Fibroblast of lung (primary cell): ENCODE measurements around the gene MYOM3. TPM values are rescaled to one million over a fixed set of nuclear protein-coding genes. Genes with fewer than 3 reads are reported as not detected.

ENCODE experiments used
- DNase-seq, 2 donors: peaks; one replicate each; pipeline versions ENCODE4 v3.0.0 to v3.0.0-alpha.2; 2010; ENCODE audit warnings: low read depth in 2 of 2
- H2AFZ ChIP-seq: 2 replicates; pipeline ENCODE4 v1.5.1; 2012; ENCODE audit warnings: low read length, control low read depth, inconsistent platforms
- H3K27ac ChIP-seq: 2 replicates; pipeline ENCODE4 v1.5.1; 2011; ENCODE audit warnings: low read length, control low read depth; ENCODE audit not compliant: insufficient read depth
- H3K27me3 ChIP-seq: 2 replicates; pipeline ENCODE4 v1.5.1; 2011; ENCODE audit warnings: mild to moderate bottlenecking, low read length; ENCODE audit not compliant: control insufficient read depth, insufficient read depth
- H3K36me3 ChIP-seq: 2 replicates; pipeline ENCODE4 v1.5.1; 2011; ENCODE audit warnings: low read length; ENCODE audit not compliant: control insufficient read depth, insufficient read depth
- H3K4me1 ChIP-seq: 2 replicates; pipeline ENCODE4 v1.5.1; 2011; ENCODE audit warnings: low read length; ENCODE audit not compliant: control insufficient read depth, insufficient read depth; ENCODE audit errors: extremely low read depth
- H3K4me2 ChIP-seq: 2 replicates; pipeline ENCODE4 v1.5.1; 2011; ENCODE audit warnings: low read length, control low read depth; ENCODE audit not compliant: insufficient read depth; ENCODE audit errors: extremely low read depth
- H3K4me3 ChIP-seq, 4 experiments: fragments of 200-600 bp in 1 of 4; sonication (generic) in 1 of 4; replicated peaks in 1 of 4; 2 replicates each; pipeline ENCODE4 v1.5.1; 2011 to 2016; ENCODE audit warnings: low read length in 4 of 4, low read depth in 3 of 4, mild to moderate bottlenecking in 3 of 4, control low read depth in 2 of 4, inconsistent platforms in 1 of 4, mixed read lengths in 1 of 4; ENCODE audit not compliant: insufficient read depth in 1 of 4; ENCODE audit errors: control extremely low read depth in 1 of 4
- H3K79me2 ChIP-seq: 2 replicates; pipeline ENCODE4 v1.5.1; 2012; ENCODE audit warnings: mild to moderate bottlenecking, low read length, inconsistent platforms; ENCODE audit not compliant: control insufficient read depth, insufficient read depth
- H3K9ac ChIP-seq: 2 replicates; pipeline ENCODE4 v1.5.1; 2011; ENCODE audit warnings: mild to moderate bottlenecking, low read length, control low read depth; ENCODE audit not compliant: insufficient read depth
- H3K9me3 ChIP-seq: 2 replicates; pipeline ENCODE4 v1.5.1; 2012; ENCODE audit warnings: low read depth, low read length; ENCODE audit not compliant: control insufficient read depth, insufficient read depth
- H4K20me1 ChIP-seq: 2 replicates; pipeline ENCODE4 v1.5.1; 2011; ENCODE audit warnings: low read length; ENCODE audit not compliant: control insufficient read depth, insufficient read depth; ENCODE audit errors: extremely low read depth
- CTCF ChIP-seq, 2 donors: IDR thresholded peaks in 1 of 2; conservative IDR thresholded peaks in 1 of 2; 1 replicate in 1 of 2; 2 replicates in 1 of 2; pipeline ENCODE4 v1.5.1; 2011 to 2012; ENCODE audit warnings: low read length in 2 of 2, control low read depth in 1 of 2, inconsistent platforms in 1 of 2, low read depth in 1 of 2, mild to moderate bottlenecking in 1 of 2
- EZH2 ChIP-seq: IDR thresholded peaks from 2 replicates; pipeline ENCODE4 v1.5.1; 2012; ENCODE audit warnings: low read length, control low read depth, mild to moderate bottlenecking; ENCODE audit errors: missing control alignments
- polyA plus RNA-seq, 2 donors: library from polyadenylated mRNA; depleted of rRNA in 1 of 2; stranded (reverse) in 1 of 2; unstranded in 1 of 2; fragments of >200 nt; gene quantifications; 2 replicates each; pipeline ENCODE4 v1.2.1, GENCODE V29; 2011 to 2012; ENCODE audit warnings: missing spikeins in 1 of 2
- total RNA-seq: library from RNA; depleted of rRNA; stranded (reverse); fragments of >200 nt; gene quantifications from 2 replicates; pipeline ENCODE4 v1.2.1, GENCODE V29; 2014

Gene MYOM3
- total and polyA plus RNA-seq, 2 donors (not counting 1 experiment from before 2014, with no cell fraction given): not detected

DNA sequence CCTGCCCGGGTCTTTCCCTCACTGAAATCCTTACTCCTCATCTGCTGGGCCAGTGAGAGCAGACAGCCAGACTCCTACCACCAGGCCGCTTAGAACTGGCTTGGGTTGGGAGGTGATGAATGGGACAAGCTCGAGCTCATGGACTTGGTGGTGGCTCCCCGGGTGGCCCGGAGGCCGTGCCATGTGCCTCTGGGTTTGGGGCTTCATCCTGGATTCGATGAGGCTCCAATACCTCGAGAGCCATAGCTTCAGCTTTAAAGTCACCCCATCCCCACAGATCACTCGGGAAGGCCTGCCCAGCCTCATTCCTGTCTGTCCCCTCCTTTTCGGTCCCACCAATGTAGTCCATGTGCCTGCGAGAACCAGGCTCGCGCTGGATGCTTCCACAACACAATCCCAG is 51.5 kb downstream of the MYOM3 start:
- no peak overlapping the region for H3K9ac ChIP-seq
- no peak overlapping the region for H3K27ac ChIP-seq
- H3K79me2 ChIP-seq: no peaks in the 10 kb centered on the region
- H3K36me3 ChIP-seq: no peaks in the 10 kb centered on the region
- H4K20me1 ChIP-seq: no peaks in the 10 kb centered on the region
- H2AFZ ChIP-seq: no peak overlapping the region
- no peaks in the 10 kb centered on the region for H3K4me1 ChIP-seq
- TF ChIP-seq CTCF (conservative IDR thresholded peaks at IDR 0.05 in 1 of 2, IDR thresholded peaks at IDR 0.05 in 1 of 2; ENCODE audit: low read depth in 1 of 2, low read length in 2 of 2) (no peak), EZH2 (no peak)
- no peak overlapping the region for H3K4me2 ChIP-seq
- DNase-seq: no peak
- no peaks in the 10 kb centered on the region for H3K9me3 ChIP-seq
- no peak overlapping the region for H3K4me3 ChIP-seq
- H3K27me3 ChIP-seq: peaks cover 6% of the 10 kb centered on the region

DNA sequence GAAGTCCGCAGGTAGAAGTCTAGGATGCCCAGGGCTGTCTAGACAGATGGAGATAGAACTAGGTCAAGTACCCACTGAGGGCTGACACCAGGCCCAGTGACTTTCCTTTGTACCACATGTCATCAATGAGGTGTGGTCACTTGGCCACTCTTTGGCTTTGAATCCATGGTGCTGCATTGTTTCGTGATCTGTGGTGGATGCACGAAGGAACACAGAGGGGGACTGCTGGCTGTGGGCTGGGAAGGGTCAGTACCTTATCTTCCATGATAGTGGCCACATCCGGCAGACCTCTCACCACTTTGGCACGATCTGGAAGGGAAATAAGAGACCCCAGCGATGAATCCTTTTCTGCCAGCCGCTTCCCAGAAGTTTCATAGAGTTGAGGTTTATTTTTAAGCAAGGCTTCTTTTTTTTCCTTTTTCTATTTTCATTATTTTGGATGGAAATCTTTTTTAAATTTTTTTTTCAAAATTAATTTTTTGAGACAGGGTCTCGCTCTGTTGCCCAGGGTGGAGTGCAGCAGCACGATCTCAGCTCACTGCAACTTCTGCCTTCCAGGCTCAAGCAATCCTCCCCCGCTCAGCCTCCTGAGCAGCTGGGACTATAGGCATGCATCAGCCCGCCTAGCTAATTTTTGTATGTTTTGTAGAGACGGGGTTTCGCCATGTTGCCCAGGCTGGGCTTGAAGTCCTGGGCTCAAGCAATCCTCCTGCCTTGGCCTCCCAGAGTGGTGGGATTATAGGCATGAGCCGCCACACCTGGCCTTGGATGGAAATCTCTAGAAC is 53.1 kb downstream of the MYOM3 start:
- H2AFZ ChIP-seq: no peak overlapping the region
- H3K4me1 ChIP-seq: no peaks in the 10 kb centered on the region
- TF ChIP-seq CTCF (conservative IDR thresholded peaks at IDR 0.05 in 1 of 2, IDR thresholded peaks at IDR 0.05 in 1 of 2; ENCODE audit: low read depth in 1 of 2, low read length in 2 of 2): no peak
- no peak for TF ChIP-seq EZH2
- no peak overlapping the region for H3K4me3 ChIP-seq
- H3K79me2 ChIP-seq: no peaks in the 10 kb centered on the region
- H3K27me3 ChIP-seq: no peaks in the 10 kb centered on the region
- no peaks in the 10 kb centered on the region for H4K20me1 ChIP-seq
- no peak overlapping the region for H3K27ac ChIP-seq
- H3K4me2 ChIP-seq: no peak overlapping the region
- no peak for DNase-seq
- no peak overlapping the region for H3K9ac ChIP-seq
- H3K9me3 ChIP-seq: no peaks in the 10 kb centered on the region
- no peaks in the 10 kb centered on the region for H3K36me3 ChIP-seq

DNA sequence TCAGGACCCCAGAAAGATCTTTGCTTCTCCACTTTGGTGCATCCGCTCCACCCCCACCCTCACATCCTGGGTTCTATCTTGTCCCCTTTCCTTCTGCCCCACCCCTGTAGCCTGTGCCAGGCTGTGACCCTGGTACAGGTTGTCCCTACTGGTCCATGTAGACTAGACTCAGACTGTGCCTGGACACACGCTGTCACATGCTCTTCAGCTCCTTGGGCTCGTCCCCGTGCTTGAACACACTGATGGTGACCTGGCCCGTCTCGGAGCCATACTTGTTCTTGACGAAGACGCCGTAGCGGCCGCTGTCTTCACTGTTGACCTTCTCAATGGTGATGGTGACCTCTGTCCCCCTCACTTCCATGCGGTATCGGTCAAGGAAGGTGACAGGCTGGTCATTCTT is 54.8 kb downstream of the MYOM3 start:
- DNase-seq: no peak
- no peak overlapping the region for H2AFZ ChIP-seq
- H3K9me3 ChIP-seq: no peaks in the 10 kb centered on the region
- H3K27me3 ChIP-seq: no peaks in the 10 kb centered on the region
- no peak overlapping the region for H3K27ac ChIP-seq
- TF ChIP-seq EZH2 (no peak), CTCF (conservative IDR thresholded peaks at IDR 0.05 in 1 of 2, IDR thresholded peaks at IDR 0.05 in 1 of 2; ENCODE audit: low read depth in 1 of 2, low read length in 2 of 2) (no peak)
- no peaks in the 10 kb centered on the region for H3K4me1 ChIP-seq
- no peaks in the 10 kb centered on the region for H3K79me2 ChIP-seq
- H4K20me1 ChIP-seq: no peaks in the 10 kb centered on the region
- no peaks in the 10 kb centered on the region for H3K36me3 ChIP-seq
- no peak overlapping the region for H3K4me2 ChIP-seq
- H3K4me3 ChIP-seq: no peak overlapping the region
- H3K9ac ChIP-seq: no peak overlapping the region
